Common myeloid progenitor, CD34-positive (primary cell): ENCODE data around the gene ARHGAP26.

Experiments
- CTCF ChIA-PET: fragments of 350-600 bp; sonication (Branson Sonifier 250); formaldehyde crosslinking; loops from one replicate; lab custom pipeline; 2021; ENCODE audit warnings: antibody characterized with exemption; lab: Charles Lee
- POLR2A ChIA-PET: fragments of 350-600 bp; sonication (Branson Sonifier 250); formaldehyde crosslinking; loops from one replicate; lab custom pipeline; 2021; ENCODE audit warnings: antibody characterized with exemption; lab: Charles Lee
- DNase-seq, 3 donors: peaks; one replicate each; pipeline versions ENCODE4 v3.0.0 to v3.0.0-alpha.2; 2013
- H3K27ac ChIP-seq, 2 experiments: 1 replicate in 1 of 2; 2 replicates in 1 of 2; pipeline ENCODE4 v1.7.0; 2013; ENCODE audit warnings: inconsistent platforms in 2 of 2, low read length in 2 of 2, mild to moderate bottlenecking in 2 of 2, low read depth in 1 of 2, moderate library complexity in 1 of 2; ENCODE audit not compliant: severe bottlenecking in 2 of 2, insufficient read depth in 1 of 2, poor library complexity in 1 of 2
- H3K27me3 ChIP-seq, 5 experiments: replicated peaks in 2 of 5; 1 replicate in 3 of 5; 2 replicates in 2 of 5; pipeline versions ENCODE4 v1.6.1 to v1.7.0; 2013; ENCODE audit warnings: low read length in 4 of 5, mild to moderate bottlenecking in 2 of 5, moderate library complexity in 2 of 5, inconsistent platforms in 1 of 5; ENCODE audit not compliant: insufficient read depth in 5 of 5, control insufficient read depth in 4 of 5
- H3K36me3 ChIP-seq, 4 experiments: 1 replicate in 2 of 4; 2 replicates in 2 of 4; pipeline versions ENCODE4 v1.6.1 to v1.7.0; 2013; ENCODE audit warnings: low read length in 3 of 4, control low read depth in 1 of 4, mild to moderate bottlenecking in 1 of 4; ENCODE audit not compliant: control insufficient read depth in 4 of 4, insufficient read depth in 4 of 4
- H3K4me1 ChIP-seq, 4 experiments: 1 replicate in 3 of 4; 2 replicates in 1 of 4; pipeline versions ENCODE4 v1.6.1 to v1.7.1; 2013; ENCODE audit warnings: low read length in 3 of 4, mild to moderate bottlenecking in 3 of 4, control low read depth in 1 of 4, inconsistent platforms in 1 of 4, moderate library complexity in 1 of 4; ENCODE audit not compliant: control insufficient read depth in 4 of 4, insufficient read depth in 4 of 4; ENCODE audit errors: control extremely low read depth in 1 of 4
- H3K4me3 ChIP-seq, 7 experiments: 1 replicate in 4 of 7; 2 replicates in 3 of 7; pipeline versions ENCODE4 v1.5.1 to v1.7.0; 2013; ENCODE audit warnings: mild to moderate bottlenecking in 7 of 7, low read length in 6 of 7, moderate library complexity in 6 of 7, inconsistent platforms in 2 of 7, low read depth in 2 of 7, control low read depth in 1 of 7; ENCODE audit not compliant: insufficient read depth in 4 of 7, control insufficient read depth in 1 of 7; ENCODE audit errors: extremely low read depth in 1 of 7
- H3K9me3 ChIP-seq, 5 experiments: 1 replicate in 4 of 5; 2 replicates in 1 of 5; pipeline versions ENCODE4 v1.6.1 to v1.7.1; 2013; ENCODE audit warnings: low read length in 4 of 5, mild to moderate bottlenecking in 2 of 5, inconsistent platforms in 1 of 5, low read depth in 1 of 5, moderate library complexity in 1 of 5; ENCODE audit not compliant: control insufficient read depth in 4 of 5, insufficient read depth in 2 of 5; ENCODE audit errors: control extremely low read depth in 1 of 5
- WGBS: methylation state at CpG from one replicate; pipeline ENCODE4 v1.1.5; 2013; ENCODE audit not compliant: insufficient coverage; 5-methylcytosine and 5-hydroxymethylcytosine counted together

ARHGAP26 gene

DNA sequence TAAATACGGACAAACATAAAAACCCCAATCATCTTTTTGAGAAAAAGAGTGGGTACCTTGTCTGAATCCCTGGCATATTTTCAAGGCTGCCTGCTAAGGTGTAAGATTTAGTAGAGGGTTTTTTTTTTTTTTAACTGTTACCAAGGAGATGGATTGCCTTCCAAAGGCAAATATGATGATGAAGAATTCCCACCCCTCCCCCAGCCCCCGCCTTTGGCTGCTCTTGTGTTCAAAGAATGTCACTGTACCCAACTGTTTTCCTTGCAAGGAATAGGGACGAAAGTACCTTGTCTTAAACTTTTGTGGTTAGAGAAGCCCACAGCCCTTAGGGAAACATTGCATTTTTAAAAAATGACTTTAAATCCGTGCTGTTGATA is 31.3 kb downstream of the ARHGAP26 start:
- Histone ChIP-seq H3K27ac (no peak overlapping the region), H3K36me3 (no peaks in the 10 kb centered on the region), H3K4me3 (no peak overlapping the region), H3K4me1 (peaks cover 17 to 52% (median 36%) of the 10 kb centered on the region in 4 experiments), H3K27me3 (no peaks in the 10 kb centered on the region), H3K9me3 (no peaks in the 10 kb centered on the region)
- POLR2A ChIA-PET = no interaction called here
- WGBS = 95% methylated on average over 2 of the region's 4 CpGs
- CTCF ChIA-PET = interaction anchor here (1.0 to 1.7 kb wide), 2 partner anchors 44 to 84 kb away, joined by 3 to 5 read pairs; no protein-coding TSS in a partner anchor
- no peak for DNase-seq

DNA sequence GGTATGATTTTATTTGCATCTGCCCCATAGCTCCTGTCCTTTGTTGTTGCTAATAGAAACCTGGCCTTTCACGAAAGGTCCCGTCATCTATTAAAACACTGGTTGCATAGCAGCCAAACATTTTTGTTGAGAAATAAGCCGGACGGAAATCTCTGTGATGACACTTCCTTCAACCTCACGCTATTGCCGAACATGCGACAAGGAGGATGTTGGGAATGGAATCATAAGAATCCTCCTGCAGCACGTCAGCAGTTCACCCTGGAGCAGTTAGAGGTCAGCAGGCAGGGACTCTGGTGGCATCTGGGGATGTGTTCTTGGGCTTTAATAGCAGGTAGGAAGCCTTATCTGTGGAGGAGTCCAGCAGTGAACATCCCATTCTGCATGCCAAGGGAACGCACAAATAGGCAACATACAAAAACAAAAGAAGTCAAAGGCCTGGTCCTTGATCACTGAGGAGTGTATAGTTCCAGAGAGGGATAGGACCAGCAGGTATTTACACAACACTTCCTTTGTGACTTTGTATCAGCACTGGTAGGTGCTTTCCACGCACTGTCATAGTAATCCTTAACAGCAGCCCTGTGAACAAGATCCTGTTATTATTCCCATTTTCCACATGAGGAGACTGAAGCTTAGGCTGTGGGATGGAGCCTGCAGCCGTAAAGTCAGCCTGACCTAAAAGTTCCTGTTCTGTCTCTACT is 33.4 kb downstream of the ARHGAP26 start:
- peaks cover 10 to 42% (median 25%) of the 10 kb centered on the region in 4 experiments for H3K4me1 ChIP-seq
- 99% methylated on average over 9 of the region's 11 CpGs for WGBS
- CTCF ChIA-PET = interaction anchor here (0.8 to 1.7 kb wide), 2 partner anchors 8 to 86 kb away, joined by 3 to 5 read pairs; no protein-coding TSS in a partner anchor
- no peaks in the 10 kb centered on the region for H3K9me3 ChIP-seq
- H3K36me3 ChIP-seq = no peaks in the 10 kb centered on the region
- no peak overlapping the region for H3K27ac ChIP-seq
- POLR2A ChIA-PET = no interaction called here
- no peaks in the 10 kb centered on the region for H3K27me3 ChIP-seq
- H3K4me3 ChIP-seq = no peak overlapping the region
- no peak for DNase-seq

DNA sequence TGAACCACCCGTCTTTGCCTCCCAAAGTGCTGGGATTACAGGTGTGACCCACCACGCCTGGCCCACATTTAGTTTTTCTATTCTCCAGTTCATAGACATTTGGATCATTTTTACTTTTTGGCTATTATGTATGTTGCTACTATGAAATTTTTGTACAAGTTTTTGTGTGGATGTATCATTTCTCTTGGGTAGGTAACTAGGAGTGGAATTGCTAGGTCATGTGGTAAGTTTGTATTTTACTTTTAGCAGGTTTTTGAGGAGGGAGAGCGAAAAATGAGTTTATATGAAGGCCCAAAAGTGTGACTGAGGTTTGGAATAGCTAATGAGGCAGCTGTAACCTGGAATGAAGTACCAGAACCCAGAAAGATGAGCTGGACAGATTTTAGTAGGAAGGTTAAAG is 35.2 kb downstream of the ARHGAP26 start:
- CTCF ChIA-PET = interaction anchor here (1.0 kb wide), 1 partner anchor 13 kb away, joined by 3 read pairs; no protein-coding TSS in a partner anchor
- POLR2A ChIA-PET = no interaction called here
- 100% methylated on average over 1 of the region's 3 CpGs for WGBS
- no peaks in the 10 kb centered on the region for H3K36me3 ChIP-seq
- no peak overlapping the region for H3K4me3 ChIP-seq
- H3K4me1 ChIP-seq = peaks cover 8 to 33% (median 18%) of the 10 kb centered on the region in 4 experiments
- DNase-seq = no peak
- H3K27ac ChIP-seq = no peak overlapping the region
- H3K27me3 ChIP-seq = no peaks in the 10 kb centered on the region
- H3K9me3 ChIP-seq = no peaks in the 10 kb centered on the region

DNA sequence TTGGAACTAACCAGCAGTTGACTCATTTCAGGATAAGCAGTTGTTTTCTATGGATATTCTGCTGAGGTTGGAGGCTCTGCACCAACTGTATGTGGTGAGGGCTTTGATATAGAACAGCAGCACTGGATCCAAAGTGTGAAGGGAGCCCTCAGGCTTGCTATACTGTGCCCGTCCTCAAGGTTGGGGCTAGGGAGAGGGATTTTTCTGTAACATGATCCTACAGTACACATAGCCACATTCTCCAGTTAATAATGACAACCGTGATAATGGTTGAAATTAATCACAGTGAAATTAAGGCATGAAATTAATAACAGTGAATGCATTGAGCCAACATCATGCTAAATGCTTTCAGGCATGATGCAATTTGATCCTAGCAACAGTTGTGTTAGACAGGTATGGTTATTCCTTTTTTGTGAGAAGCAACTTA is 36.7 kb downstream of the ARHGAP26 start:
- ChIA-PET POLR2A (no interaction called here), CTCF (no interaction called here)
- Histone ChIP-seq H3K9me3 (no peaks in the 10 kb centered on the region), H3K36me3 (no peaks in the 10 kb centered on the region), H3K27me3 (no peaks in the 10 kb centered on the region), H3K27ac (no peak overlapping the region), H3K4me3 (no peak overlapping the region), H3K4me1 (peaks cover 6 to 26% (median 9%) of the 10 kb centered on the region in 4 experiments)
- DNase-seq = no peak
- 100% methylated on average over 1 of the region's 2 CpGs for WGBS

DNA sequence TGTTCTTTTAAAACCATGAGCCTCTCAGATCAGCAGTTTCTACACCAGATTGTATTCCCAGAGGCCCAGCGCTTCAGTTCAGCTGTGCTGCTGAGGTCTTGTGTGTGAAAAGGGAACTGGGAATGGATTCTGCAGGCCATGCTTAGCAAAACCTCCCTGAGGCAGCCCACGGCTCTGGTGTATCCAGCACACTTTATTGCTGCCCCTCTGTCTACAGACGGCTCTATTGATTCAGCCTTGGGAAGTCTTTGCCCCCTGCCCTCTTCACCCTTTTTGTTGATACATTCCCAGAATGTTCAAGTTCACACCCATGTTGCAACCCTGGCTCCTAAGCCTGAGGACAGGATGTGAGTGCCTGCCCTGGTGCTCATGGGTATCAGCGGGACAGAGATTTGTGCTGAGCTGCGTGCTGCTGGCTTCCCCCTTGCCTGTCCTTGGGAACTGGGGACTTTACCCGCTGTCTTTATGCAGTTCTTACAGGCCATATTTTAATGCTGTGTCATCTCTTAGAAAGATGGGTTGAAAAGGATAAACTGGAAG is 37.3 kb downstream of the ARHGAP26 start:
- no peak overlapping the region for H3K27ac ChIP-seq
- H3K9me3 ChIP-seq = no peaks in the 10 kb centered on the region
- ChIA-PET CTCF (interaction anchor here (1.4 to 2.1 kb wide), 2 partner anchors 14 to 46 kb away, joined by 5 to 10 read pairs; no protein-coding TSS in a partner anchor), POLR2A (no interaction called here)
- no peak for DNase-seq
- no peaks in the 10 kb centered on the region for H3K27me3 ChIP-seq
- WGBS = 100% methylated on average over 3 of the region's 6 CpGs
- H3K4me1 ChIP-seq = peaks cover 8 to 25% (median 10%) of the 10 kb centered on the region in 4 experiments
- no peak overlapping the region for H3K4me3 ChIP-seq
- H3K36me3 ChIP-seq = no peaks in the 10 kb centered on the region

DNA sequence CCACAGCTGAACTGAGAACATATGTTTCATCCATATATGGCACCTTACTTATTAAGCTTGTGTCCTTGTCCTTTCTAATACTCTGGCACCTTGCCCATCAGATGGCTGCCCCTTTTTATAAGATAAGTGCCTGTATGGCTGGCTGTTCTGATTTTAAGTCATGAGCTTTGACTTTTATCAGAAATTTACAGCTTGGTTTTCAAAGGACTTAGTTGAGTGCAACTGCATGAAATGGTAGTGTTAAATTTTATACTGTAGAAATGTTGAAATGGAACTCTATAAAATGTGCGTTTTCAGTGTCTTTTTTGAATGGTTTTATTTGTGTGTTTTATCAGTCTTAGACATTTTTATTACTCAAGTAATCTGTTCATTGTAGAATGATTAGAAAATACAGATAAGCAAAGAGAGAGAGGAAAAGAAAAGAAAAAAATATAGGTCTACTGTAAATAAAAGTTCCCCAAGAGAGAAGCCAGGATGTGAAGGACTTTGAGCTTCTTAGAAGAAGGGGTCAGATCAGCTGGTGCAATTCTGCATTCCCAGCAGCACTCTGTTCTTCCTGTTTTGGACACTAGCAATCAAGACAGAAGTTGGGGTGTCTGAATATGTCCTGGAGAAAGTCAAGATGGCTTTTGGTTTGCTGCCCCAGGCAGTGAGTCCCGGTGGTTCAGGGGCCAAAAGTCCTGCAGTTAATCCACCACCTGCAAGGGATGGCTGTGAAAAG is 38.9 kb downstream of the ARHGAP26 start:
- no peaks in the 10 kb centered on the region for H3K27me3 ChIP-seq
- peaks cover 8 to 25% (median 10%) of the 10 kb centered on the region in 4 experiments for H3K4me1 ChIP-seq
- ChIA-PET CTCF (interaction anchor here (0.6 to 2.1 kb wide), 6 partner anchors 10 to 71 kb away, joined by 3 to 10 read pairs (median 3); no protein-coding TSS in a partner anchor), POLR2A (interaction anchor here (0.6 to 1.1 kb wide), 2 partner anchors 20 to 54 kb away, joined by 3 read pairs; no protein-coding TSS in a partner anchor)
- WGBS = no CpG with 5 or more reads among the region's 2 CpGs
- no peaks in the 10 kb centered on the region for H3K36me3 ChIP-seq
- H3K4me3 ChIP-seq = no peak overlapping the region
- no peaks in the 10 kb centered on the region for H3K9me3 ChIP-seq
- H3K27ac ChIP-seq = no peak overlapping the region
- peak in 1 of 3 donors; percentile 52 for DNase-seq
